Myocyte (in vitro differentiated cells): ENCODE results near the gene DSTN. TPM values are rescaled to one million over a fixed set of nuclear protein-coding genes. Genes with fewer than 3 reads are reported as not detected.
A peak's percentile ranks its signal among the peaks of the same experiment; 100 is the strongest.

Experiments used
- DNase-seq: peaks from one replicate; pipeline ENCODE4 v3.0.0-alpha.2; 2012; ENCODE audit warnings: low read depth
- total RNA-seq: library from RNA; depleted of rRNA; stranded (reverse); fragments of >200 nt; gene quantifications from 2 replicates; pipeline ENCODE4 v1.2.3, GENCODE V29; 2014

DSTN gene
- total RNA-seq, 1 donor from 2014 or later, result 482 TPM

GRCh38 chr20:17545127-17545526 is 24.7 kb upstream of the DSTN start:
- no peak for DNase-seq

GRCh38 chr20:17549131-17549530 is 20.7 kb upstream of the DSTN start:
- no peak for DNase-seq

- no peak for DNase-seq
Observed at GRCh38 chr20:17555106-17555505, 14.8 kb upstream of the DSTN start.

DNA sequence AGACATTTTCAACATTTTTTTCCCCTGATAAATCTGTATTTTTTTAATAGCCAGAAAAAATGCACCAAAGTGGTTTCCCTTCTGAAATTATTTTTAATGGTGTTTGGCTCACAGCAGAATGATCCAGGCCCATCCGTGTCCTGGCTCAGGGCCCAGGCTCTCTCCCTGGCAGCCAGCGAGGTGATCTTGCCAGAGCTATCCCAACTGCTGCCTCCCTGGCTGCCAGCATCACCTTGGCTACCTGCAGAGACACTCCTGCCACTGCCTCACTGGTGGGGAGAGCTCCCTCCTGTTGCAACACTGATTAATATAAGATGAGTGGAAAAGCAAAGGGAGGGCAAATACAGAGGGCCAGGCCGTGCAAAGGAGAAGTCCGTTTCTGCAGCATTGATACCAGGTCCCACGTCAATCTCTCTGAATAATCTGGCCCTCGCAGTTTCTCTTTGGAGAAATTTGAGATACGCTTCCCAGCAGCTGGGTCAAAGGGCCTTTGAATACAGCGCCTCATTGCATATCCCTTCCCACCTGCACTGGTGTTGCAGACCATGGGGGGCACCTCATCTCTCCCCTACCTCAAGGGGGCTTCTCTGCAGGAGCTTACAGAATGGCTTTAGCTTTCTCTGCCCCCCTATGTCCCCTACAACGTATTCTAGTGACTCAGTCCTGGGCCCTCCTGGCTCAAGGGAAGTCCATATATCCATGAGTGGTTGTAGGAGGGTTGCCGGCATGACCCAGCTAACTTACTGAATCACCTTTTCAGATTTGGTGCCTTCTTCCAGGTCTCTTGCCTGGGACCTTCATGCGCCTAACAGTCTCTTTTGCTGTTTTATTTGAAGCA is 12.8 kb upstream of the DSTN start:
- DNase-seq, result peak; percentile 44

DNA sequence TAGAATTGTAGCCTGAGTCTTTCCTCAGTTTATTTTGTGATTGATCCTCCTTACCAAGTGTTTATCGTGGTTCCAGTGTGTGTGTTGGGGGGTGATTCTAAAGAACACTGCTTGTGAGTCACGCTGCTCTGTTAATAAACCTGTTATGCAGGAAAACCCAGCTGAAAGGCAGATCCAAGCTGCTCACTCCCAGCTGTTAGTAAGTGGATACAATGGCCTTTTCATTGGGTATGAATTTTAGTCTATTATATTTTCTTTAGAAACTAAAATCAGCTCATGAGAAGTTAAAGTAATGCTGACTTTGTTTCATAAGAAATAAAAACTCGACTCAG is 12.2 kb upstream of the DSTN start:
- peak; percentile 71 for DNase-seq

DNA sequence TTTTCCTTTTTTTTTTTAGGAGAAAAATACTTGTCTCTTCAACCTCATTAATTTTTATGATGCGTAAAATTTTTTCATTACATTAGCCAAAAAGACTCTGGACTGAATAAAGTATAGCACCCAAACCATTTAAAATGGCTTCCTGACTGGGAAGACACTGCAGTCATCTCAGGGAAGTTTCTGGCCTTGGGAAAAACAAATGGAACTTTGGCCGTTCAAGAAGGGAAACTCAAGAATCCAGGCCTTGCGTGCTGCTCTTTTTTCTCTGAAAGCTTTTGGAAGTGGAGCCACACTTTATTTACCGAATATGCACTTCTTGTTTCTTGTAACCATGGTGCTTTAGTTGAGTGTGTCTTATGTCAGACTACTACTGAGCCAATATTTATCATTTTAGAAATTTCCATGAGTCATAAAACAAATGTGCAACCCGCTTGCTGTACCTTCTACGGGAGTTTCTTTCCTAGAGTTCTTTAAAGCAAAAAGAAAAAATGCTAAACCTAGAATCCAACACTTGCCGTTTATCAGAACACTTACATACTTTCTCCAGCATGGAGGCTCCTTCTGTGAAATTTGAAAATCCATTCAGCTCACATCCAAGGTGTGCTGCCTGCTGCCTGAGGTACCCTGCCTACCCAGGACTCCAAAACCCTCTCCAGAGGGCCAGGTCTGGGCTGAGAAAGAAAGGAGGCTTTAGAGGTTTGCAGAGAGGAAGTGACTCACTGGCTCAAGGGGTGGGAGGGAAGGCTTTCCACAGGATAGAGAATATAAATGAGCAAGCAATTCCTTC is 11.5 kb upstream of the DSTN start:
- peak; percentile 77 for DNase-seq

DNA sequence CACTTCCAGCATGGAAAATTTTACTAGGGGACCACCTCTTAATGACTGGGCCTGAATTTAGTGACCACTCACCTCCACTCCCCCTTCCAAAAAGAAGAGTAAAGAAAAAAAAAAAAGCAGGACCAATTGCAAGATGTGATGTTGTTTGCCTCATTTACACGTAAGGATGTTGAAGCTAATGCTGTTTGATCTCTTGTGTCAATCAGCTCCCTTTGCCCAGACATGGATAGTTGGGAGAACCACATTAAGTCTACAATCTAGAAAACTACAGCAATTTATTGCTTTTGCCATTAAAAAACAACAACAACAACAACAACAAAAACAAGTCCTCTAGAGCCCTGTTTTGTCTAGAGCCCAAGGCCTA is 11.0 kb upstream of the DSTN start:
- DNase-seq, result no peak

DNA sequence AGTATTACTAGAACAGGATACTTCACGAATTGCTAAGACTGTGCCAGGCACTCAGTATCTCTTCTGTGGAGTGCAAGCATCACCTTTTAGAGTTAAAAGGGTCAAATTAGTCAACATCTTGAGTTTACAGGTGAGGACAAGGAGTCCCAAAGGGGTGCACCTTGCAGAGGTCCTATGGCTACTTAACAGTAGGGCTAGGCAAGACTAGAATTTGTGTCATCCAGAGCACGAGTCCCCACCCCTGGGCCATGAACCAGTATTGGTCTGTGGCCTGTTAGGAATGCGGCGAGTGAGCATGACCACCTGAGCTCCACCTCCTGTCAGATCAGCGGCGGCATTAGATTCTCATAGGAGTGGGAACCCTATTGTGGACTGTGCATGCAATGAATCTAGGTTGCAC is 10.5 kb upstream of the DSTN start:
- no peak for DNase-seq

- no peak for DNase-seq
Observed at GRCh38 chr20:17560344-17561074, 9.4 kb upstream of the DSTN start.

GRCh38 chr20:17562804-17563305 is 7.0 kb upstream of the DSTN start:
- peak; percentile 78 for DNase-seq

GRCh38 chr20:17565169-17565845 is 4.6 kb upstream of the DSTN start:
- DNase-seq, result no peak

DNA sequence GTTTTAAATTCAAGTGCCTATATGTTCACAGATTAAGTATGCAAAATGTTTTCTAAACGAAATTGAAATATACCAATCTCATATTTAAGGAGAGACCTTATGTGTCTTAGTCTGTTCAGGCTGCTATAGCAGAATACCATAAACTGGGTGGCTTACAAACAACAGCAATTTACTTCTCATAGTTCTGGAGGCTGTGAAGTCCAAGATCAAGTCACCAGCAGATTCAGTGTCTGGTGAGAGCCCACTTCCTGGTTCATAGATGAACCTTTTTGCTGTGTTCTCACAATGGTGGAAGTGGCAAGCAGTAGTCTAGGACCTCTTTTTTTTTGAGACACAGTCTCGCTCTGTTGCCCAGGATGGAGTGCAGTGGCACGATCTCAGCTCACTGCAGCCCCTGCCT is 3.5 kb upstream of the DSTN start:
- DNase-seq, result no peak

DNA sequence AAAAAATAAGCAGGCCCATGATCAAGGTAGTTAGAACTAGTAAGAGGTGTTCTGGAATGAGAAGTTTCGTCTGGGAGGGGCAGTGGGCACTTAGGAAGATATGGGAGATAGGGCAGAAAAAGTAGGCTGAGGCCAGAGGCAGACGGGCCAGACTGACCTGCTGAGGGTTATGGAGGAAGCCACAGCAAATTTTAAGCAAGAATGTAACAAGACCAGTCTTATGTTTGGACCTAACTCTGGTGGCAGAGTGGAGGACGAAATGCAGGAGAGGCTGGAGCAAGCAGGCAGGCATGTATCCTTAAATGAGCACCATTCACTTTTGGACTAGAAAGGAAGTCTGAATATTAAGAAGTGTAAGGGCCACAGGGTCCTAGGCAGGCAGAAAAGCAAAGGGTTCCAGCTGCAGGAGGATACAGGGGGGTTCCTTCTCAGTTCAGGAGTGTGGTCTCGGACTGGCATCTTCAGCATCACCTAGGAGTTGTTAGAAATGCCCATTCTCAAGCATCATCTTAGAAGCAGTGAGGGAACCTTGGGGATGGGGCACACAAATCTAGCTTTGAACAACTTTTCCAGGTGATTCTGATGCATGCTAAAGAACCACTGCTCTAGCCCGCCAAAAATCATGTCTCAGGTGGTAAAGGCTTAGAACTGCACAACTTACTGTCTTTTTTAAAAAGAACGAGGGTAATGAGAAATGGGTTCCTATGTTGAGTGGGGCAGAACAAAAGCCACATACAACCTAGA is 1.7 kb upstream of the DSTN start:
- no peak for DNase-seq

DNA sequence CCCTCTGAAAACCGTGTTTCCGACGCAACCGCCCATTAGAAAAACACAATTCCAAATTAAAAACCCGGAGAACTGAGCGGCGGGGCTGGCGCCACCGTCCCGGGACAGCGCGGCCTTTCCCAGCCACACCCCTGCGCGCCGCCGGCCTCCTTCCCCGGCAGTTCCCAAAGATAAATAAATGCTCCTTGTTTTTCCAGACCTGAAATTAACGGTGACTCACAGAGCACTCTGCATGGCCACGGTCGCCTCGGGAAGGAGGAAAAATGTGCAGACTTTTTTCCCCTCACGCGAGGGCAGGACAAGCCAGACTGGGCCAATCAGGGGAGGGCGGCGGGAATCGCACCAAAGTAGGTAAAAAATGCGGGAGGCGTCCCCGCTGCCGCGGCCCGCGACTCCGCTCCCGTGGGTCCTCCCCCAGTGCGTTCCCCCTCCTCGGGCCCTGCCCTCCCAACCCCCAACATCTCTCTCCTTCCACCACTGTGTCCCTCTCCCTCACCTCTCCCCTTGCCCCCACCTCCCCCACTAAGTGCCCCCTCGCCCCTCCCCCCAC is 828 bp upstream of the DSTN start:
- peak; percentile 97 for DNase-seq

DNA sequence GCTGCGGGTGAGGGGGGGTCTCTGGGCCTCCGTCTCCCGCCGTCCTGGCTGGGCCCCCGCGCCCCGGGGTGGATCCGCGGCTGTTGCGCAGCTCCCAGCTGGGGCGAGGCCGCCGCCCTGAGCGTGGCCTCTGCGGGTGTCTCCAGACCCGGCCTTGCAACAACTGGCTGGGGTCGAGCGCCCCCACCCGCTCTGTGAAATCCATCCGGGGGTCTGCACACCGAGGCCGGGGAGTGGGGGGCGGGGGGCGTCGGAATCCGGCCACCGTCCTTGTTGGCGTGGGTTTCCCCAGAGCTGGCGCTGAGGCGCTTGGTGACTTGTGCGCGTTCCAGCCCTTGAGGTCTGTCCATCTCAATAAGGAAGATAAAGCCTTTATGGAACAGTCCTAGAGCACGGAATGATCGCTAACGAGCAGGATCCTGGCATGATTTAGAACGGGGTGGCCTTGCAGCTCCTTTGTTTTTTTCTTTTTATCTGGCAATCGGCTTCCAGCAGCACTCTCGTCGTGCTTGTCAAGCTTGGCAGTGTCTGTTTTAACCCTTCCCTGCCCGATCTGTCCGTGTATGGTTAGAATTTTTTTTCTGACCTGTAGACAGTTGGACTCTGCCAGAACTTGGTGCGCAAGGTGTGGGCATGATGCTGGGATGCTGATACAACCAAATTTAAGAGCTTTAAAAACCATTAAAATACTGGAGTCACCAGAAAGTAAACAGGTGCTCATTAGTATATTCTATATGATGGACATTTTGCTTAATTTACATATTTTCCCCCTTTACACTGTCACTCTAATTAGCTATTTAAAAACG is 675 bp downstream of the DSTN start:
- peak; percentile 61 for DNase-seq

DNA sequence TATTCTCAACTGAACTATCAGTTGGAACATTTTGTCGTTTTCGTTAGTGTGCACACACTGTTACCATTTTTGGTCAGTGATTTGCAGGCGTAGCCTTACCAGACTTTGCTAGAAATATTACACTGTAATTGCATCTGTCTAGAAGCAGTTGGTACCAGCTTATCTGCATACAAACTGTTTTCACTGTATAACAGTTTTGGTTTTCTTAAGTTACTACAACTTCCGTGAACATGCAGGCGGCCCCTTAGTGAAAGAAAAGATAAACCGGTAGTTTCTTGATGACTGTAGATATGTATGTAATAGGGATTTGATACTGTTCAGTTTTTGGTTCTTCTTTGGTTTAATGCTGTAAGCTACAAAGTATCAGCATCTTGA is 1.3 kb downstream of the DSTN start:
- DNase-seq, result peak; percentile 29

DNA sequence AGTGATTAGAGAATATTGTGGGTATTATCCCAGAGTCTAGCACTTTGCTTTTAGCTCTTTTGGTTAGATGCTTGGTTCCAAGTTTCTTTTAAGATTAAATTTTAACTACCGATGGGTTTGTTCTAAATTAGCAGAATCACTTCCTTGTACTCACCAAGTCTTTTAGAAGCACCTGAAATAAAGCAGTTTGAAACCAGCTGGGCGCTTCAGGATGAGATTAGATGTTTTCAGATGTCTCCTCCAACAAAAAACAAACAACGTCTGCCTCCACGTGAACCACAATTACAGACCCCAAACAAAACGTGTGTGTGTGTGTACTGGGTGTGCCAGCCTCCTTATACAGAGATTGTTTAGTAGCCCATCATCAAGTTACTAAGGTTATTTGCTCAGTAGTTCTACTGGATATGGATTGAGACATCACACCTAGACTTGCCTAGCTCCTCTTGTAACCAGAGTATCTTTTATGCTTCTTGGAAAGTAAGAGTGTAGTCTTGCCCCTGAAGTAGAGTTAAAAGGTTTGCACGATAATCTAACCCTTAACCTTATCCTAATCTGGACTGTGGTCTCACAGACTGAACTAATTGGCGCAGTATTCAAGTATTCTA is 2.3 kb downstream of the DSTN start:
- no peak for DNase-seq

DNA sequence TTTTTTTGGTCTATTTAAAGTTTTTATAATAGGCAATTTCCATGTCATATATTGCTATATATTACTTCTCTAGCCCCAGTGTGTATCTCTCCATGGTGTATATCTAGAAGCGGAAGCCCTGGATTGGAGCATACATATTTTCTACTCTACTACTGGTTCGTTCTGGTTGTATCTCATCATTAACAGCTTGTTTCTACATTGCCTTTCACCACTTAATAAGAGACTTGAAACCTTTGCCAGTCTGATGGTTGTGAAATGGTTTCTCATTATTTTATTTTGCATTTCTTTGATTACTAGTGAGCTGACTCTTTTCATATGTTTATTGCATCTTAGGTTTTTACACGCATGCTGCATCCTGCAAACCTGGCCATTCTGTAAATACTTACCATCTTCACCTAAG is 3.6 kb downstream of the DSTN start:
- DNase-seq, result no peak

DNA sequence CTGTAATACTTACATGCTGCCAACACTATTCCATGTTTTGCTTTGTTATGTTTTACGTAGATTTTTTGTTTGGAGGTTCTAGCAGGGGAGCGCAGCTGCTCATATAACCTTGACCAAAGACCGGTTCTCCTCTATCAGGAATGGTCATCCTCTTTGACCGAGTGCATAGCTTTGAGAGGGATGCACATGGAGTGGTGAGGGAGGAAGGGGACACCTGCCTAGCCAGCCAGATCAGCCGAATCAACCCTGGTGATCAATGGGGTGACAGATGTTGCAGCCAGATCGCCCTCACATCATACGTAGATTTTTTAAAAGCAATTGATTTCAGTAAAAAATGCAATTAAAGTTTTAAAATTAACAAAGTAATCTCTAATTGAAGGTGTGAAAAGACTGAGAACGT is 6.3 kb downstream of the DSTN start:
- DNase-seq, result no peak
